ENCODE measurements around the gene COL6A3. TPM values are rescaled to one million over a fixed set of nuclear protein-coding genes. Genes with fewer than 3 reads are reported as not detected.
A peak's percentile ranks its signal among the peaks of the same experiment; 100 is the strongest.

Gene COL6A3
- total and polyA plus RNA-seq, 9 of the 15 experiments (the other 6 are each of a cell fraction or from before 2014, with no cell fraction given): 0.07 to 4.1 (median 1.5) TPM

DNA sequence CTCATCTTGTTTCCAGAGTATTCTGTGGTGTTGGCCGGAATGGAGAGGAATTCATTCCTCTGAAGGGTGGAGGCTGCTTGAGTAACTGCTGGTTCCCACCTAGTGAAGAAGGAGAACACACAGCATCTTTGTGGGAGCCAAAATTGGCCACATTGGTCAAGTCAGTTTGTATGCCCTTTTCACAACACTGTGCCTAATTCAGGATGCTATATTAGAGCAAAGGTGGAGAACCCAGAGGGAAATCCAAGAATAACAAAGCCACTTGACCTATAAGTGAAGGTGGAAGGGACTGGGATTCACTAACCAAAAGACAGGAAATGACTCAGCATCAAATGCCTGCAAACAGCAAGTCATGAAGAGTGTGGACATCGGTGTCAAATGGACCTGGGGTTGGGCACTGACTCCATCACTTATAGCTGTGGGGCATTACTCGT lies 45.8 kb upstream of the COL6A3 start (continued):
- TF ChIP-seq JUND (IDR thresholded peaks at IDR 0.05; ENCODE audit: borderline replicate concordance, low read depth, low read length): peak; percentile 26; the same call in 1 of the 2 replicates
- TF ChIP-seq JUND (tag; IDR thresholded peaks at IDR 0.05; ENCODE audit: borderline replicate concordance, low read depth, low read length): no peak
- no peak for TF ChIP-seq GABPB1 (CRISPR knock-in tag; IDR thresholded peaks at IDR 0.05)
- TF ChIP-seq, protein P1, sequence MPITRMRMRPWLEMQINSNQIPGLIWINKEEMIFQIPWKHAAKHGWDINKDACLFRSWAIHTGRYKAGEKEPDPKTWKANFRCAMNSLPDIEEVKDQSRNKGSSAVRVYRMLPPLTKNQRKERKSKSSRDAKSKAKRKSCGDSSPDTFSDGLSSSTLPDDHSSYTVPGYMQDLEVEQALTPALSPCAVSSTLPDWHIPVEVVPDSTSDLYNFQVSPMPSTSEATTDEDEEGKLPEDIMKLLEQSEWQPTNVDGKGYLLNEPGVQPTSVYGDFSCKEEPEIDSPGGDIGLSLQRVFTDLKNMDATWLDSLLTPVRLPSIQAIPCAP (CRISPR knock-in tag; IDR thresholded peaks at IDR 0.05; ENCODE audit: borderline replicate concordance): no peak
- TF ChIP-seq PTRF (tag; IDR thresholded peaks at IDR 0.05): no peak
- peak; percentile 81 for TF ChIP-seq NFE2 (IDR thresholded peaks at IDR 0.05; ENCODE audit: low read depth)
- no peak for TF ChIP-seq KDM2B (CRISPR knock-in tag; IDR thresholded peaks at IDR 0.05)
- TF ChIP-seq GABPA (tag; conservative IDR thresholded peaks at IDR 0.05; ENCODE audit: low read depth): peak; percentile 39
- TF ChIP-seq, protein P2, sequence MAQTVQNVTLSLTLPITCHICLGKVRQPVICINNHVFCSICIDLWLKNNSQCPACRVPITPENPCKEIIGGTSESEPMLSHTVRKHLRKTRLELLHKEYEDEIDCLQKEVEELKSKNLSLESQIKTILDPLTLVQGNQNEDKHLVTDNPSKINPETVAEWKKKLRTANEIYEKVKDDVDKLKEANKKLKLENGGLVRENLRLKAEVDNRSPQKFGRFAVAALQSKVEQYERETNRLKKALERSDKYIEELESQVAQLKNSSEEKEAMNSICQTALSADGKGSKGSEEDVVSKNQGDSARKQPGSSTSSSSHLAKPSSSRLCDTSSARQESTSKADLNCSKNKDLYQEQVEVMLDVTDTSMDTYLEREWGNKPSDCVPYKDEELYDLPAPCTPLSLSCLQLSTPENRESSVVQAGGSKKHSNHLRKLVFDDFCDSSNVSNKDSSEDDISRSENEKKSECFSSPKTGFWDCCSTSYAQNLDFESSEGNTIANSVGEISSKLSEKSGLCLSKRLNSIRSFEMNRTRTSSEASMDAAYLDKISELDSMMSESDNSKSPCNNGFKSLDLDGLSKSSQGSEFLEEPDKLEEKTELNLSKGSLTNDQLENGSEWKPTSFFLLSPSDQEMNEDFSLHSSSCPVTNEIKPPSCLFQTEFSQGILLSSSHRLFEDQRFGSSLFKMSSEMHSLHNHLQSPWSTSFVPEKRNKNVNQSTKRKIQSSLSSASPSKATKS (CRISPR knock-in tag; IDR thresholded peaks at IDR 0.05): no peak
- no peak for TF ChIP-seq SP2 (IDR thresholded peaks at IDR 0.05; ENCODE audit: extremely low read depth, low read depth, low read length, poor library complexity, severe bottlenecking)
- TF ChIP-seq GMEB1 (CRISPR knock-in tag; IDR thresholded peaks at IDR 0.05): no peak
- TF ChIP-seq HSF4 (CRISPR knock-in tag; IDR thresholded peaks at IDR 0.05; ENCODE audit: borderline replicate concordance): no peak
- TF ChIP-seq CUX1 (CRISPR knock-in tag; IDR thresholded peaks at IDR 0.05): no peak
- TF ChIP-seq ARID1B (IDR thresholded peaks at IDR 0.05): no peak
- TF ChIP-seq MXD1 (CRISPR knock-in tag; IDR thresholded peaks at IDR 0.05; ENCODE audit: borderline replicate concordance, poor library complexity, severe bottlenecking): no peak

All from K562 (cell line).